HCT116 (cell line): ENCODE results near the gene HMHB1. TPM values are rescaled to one million over a fixed set of nuclear protein-coding genes. Genes with fewer than 3 reads are reported as not detected.

Source experiments
- ATAC-seq: fragments of 200-7000 bp; cut with Tn5 transposase; 2 replicates; pipeline ENCODE4 v1.9.1; 2020; ENCODE audit warnings: mild to moderate bottlenecking, moderate library complexity
- BruUV-seq: library from RNA; stranded (reverse); fragments of 400-500 nt; replicated peaks from 2 replicates; lab custom pipeline; 2021; lab: Mats Ljungman, UMichigan
- CTCF ChIA-PET: fragments of 300-600 bp; sonication (Branson Sonifier 250); formaldehyde crosslinking; loops from one replicate; lab custom pipeline; 2021; ENCODE audit warnings: antibody characterized with exemption; lab: Charles Lee
- POLR2A ChIA-PET: fragments of 300-600, 350-600 bp; sonication (Branson Sonifier 250); formaldehyde crosslinking; loops from one replicate; lab custom pipeline; 2021; ENCODE audit warnings: antibody characterized with exemption; lab: Charles Lee
- RAD21 ChIA-PET, 2 experiments: fragments of 300-600 bp; sonication (Branson Sonifier 250); formaldehyde crosslinking; loops; one replicate each; lab custom pipeline; 2023; ENCODE audit warnings: low total read pairs in 2 of 2; ENCODE audit not compliant: uncharacterized antibody in 2 of 2, unreplicated experiment in 2 of 2, low non-redundant PET in 1 of 2; lab: Charles Lee
- DNase-seq: peaks from one replicate; pipeline ENCODE4 v3.0.0-alpha.2; 2010; ENCODE audit warnings: low read depth, low spot score
- H2AFZ ChIP-seq: fragments of 200-600 bp; shearing (Covaris generic), sonication (generic); 2 replicates; pipeline ENCODE4 v1.6.1; 2017; ENCODE audit warnings: low read depth, mixed run types, mixed read lengths, antibody characterized with exemption, low read length; ENCODE audit not compliant: poor library complexity, severe bottlenecking
- H3K27ac ChIP-seq: 2 replicates; pipeline ENCODE4 v1.5.1; 2012; ENCODE audit warnings: low read depth, low read length
- H3K27me3 ChIP-seq: fragments of 200-600 bp; sonication (generic); 2 replicates; pipeline ENCODE4 v1.6.1; 2016; ENCODE audit warnings: mixed run types, low read length, mixed read lengths; ENCODE audit not compliant: insufficient read depth
- H3K36me3 ChIP-seq, 2 experiments: fragments of 200-500 bp in 1 of 2; fragments of 200-600 bp in 1 of 2; sonication (Bioruptor generic) in 1 of 2; sonication (generic) in 1 of 2; 2 replicates each; pipeline versions ENCODE4 v1.5.1 to v1.6.1; 2014 to 2016; ENCODE audit warnings: low read length in 2 of 2, inconsistent platforms in 1 of 2, mixed read lengths in 1 of 2, mixed run types in 1 of 2; ENCODE audit not compliant: insufficient read depth in 2 of 2, control insufficient read depth in 1 of 2
- H3K4me1 ChIP-seq, 2 experiments: fragments of 200-600 bp in 1 of 2; sonication (generic) in 1 of 2; 2 replicates each; pipeline versions ENCODE4 v1.5.1 to v1.6.1; 2012 to 2017; ENCODE audit warnings: low read length in 2 of 2, inconsistent platforms in 1 of 2, mild to moderate bottlenecking in 1 of 2, mixed read lengths in 1 of 2, mixed run types in 1 of 2, moderate library complexity in 1 of 2; ENCODE audit not compliant: insufficient read depth in 2 of 2, control insufficient read depth in 1 of 2
- H3K4me2 ChIP-seq: fragments of 200-600 bp; sonication (generic); 2 replicates; pipeline ENCODE4 v1.6.1; 2017; ENCODE audit warnings: mixed run types, low read length, mixed read lengths
- H3K4me3 ChIP-seq, 2 experiments: fragments of 200-600 bp in 1 of 2; sonication (generic) in 1 of 2; replicated peaks in 1 of 2; 2 replicates each; pipeline ENCODE4 v1.5.1; 2011 to 2016; ENCODE audit warnings: low read length in 2 of 2, control low read depth in 1 of 2, low read depth in 1 of 2, mild to moderate bottlenecking in 1 of 2, mixed read lengths in 1 of 2, mixed run types in 1 of 2
- H3K79me2 ChIP-seq: fragments of 200-600 bp; sonication (generic); 2 replicates; pipeline ENCODE4 v1.6.1; 2017; ENCODE audit warnings: mild to moderate bottlenecking, mixed run types, low read length, moderate library complexity, mixed read lengths; ENCODE audit not compliant: insufficient read depth
- H3K9ac ChIP-seq: fragments of 200-600 bp; sonication (generic); 2 replicates; pipeline ENCODE4 v1.6.1; 2016; ENCODE audit warnings: low read length, mixed read lengths
- H3K9me2 ChIP-seq: fragments of 200-600 bp; sonication (generic), shearing (Covaris generic); 2 replicates; pipeline ENCODE4 v1.6.1; 2017; ENCODE audit warnings: mixed run types, mild to moderate bottlenecking, moderate library complexity; ENCODE audit not compliant: insufficient read depth
- H3K9me3 ChIP-seq, 2 experiments: fragments of 200-500 bp in 1 of 2; fragments of 200-600 bp in 1 of 2; sonication (Bioruptor generic) in 1 of 2; sonication (generic) in 1 of 2; 2 replicates each; pipeline ENCODE4 v1.6.1; 2014 to 2017; ENCODE audit warnings: low read length in 2 of 2, mixed read lengths in 2 of 2, inconsistent platforms in 1 of 2, low read depth in 1 of 2, mild to moderate bottlenecking in 1 of 2, mixed run types in 1 of 2, moderate library complexity in 1 of 2; ENCODE audit not compliant: control insufficient read depth in 1 of 2, insufficient read depth in 1 of 2
- H4K20me1 ChIP-seq: fragments of 200-600 bp; sonication (generic), shearing (Covaris generic); 2 replicates; pipeline ENCODE4 v1.6.1; 2017; ENCODE audit warnings: mixed run types, mild to moderate bottlenecking, moderate library complexity; ENCODE audit not compliant: insufficient read depth
- ATF3 ChIP-seq: IDR thresholded peaks from 2 replicates; pipeline ENCODE4 v1.6.1; 2012
- CBX3 ChIP-seq: IDR thresholded peaks from 2 replicates; pipeline ENCODE4 v1.6.1; 2012; ENCODE audit warnings: low read depth
- CEBPB ChIP-seq: IDR thresholded peaks from 2 replicates; pipeline ENCODE4 v1.6.1; 2012; ENCODE audit warnings: low read depth
- CTCF ChIP-seq, 3 experiments: fragments of 200-600 bp in 1 of 3; sonication (generic) in 1 of 3; IDR thresholded peaks in 2 of 3; conservative IDR thresholded peaks in 1 of 3; 2 replicates each; pipeline ENCODE4 v1.5.1; 2012 to 2017; ENCODE audit warnings: low read depth in 2 of 3, low read length in 2 of 3, antibody characterized with exemption in 1 of 3, borderline replicate concordance in 1 of 3, control low read depth in 1 of 3, mild to moderate bottlenecking in 1 of 3, mixed read lengths in 1 of 3, mixed run types in 1 of 3, moderate library complexity in 1 of 3; ENCODE audit not compliant: insufficient read depth in 1 of 3
- ELF1 ChIP-seq: IDR thresholded peaks from 2 replicates; pipeline ENCODE4 v1.6.1; 2012; ENCODE audit warnings: low read depth, borderline replicate concordance
- EZH2 ChIP-seq: fragments of 200-600 bp; sonication (generic); IDR thresholded peaks from 2 replicates; pipeline ENCODE4 v1.6.1; 2017; ENCODE audit warnings: antibody characterized with exemption, mixed run types
- FOSL1 ChIP-seq: IDR thresholded peaks from 2 replicates; pipeline ENCODE4 v1.6.1; 2012; ENCODE audit warnings: low read depth
- JUND ChIP-seq: IDR thresholded peaks from 2 replicates; pipeline ENCODE4 v1.6.1; 2012
- POLR2AphosphoS5 ChIP-seq: IDR thresholded peaks from 2 replicates; pipeline ENCODE4 v1.6.1; 2011; ENCODE audit warnings: mild to moderate bottlenecking, low read depth, low read length, moderate library complexity
- RAD21 ChIP-seq: IDR thresholded peaks from 2 replicates; pipeline ENCODE4 v1.6.1; 2012; ENCODE audit warnings: low read depth, mild to moderate bottlenecking
- REST ChIP-seq: IDR thresholded peaks from 2 replicates; pipeline ENCODE4 v1.6.1; 2012; ENCODE audit warnings: low read depth
- SP1 ChIP-seq: IDR thresholded peaks from 2 replicates; pipeline ENCODE4 v1.6.1; 2012; ENCODE audit warnings: low read depth
- TCF7L2 ChIP-seq: IDR thresholded peaks from 2 replicates; pipeline ENCODE4 v1.7.0; 2011; ENCODE audit warnings: borderline replicate concordance, inconsistent platforms; ENCODE audit not compliant: insufficient read depth, insufficient read length; ENCODE audit errors: extremely low read depth
- ZNF274 ChIP-seq: fragments of 200-500 bp; sonication (Bioruptor generic); IDR thresholded peaks from 2 replicates; pipeline ENCODE4 v1.6.1; 2014; ENCODE audit warnings: mild to moderate bottlenecking, low read depth, low read length, inconsistent platforms
- intact Hi-C: fragments of 100-400 bp; cut with micrococcal nuclease; formaldehyde crosslinking; loops from 2 replicates; pipeline ENCODE4 v1.10.0; 2022
- total RNA-seq: library from RNA; stranded (reverse); gene quantifications from one replicate; pipeline ENCODE4 v1.2.1, GENCODE V29; 2021; ENCODE audit not compliant: unreplicated experiment
- TF ChIP-seq, protein P1 (sequence below): IDR thresholded peaks from 2 replicates; pipeline ENCODE4 v1.6.1; 2011; ENCODE audit warnings: mild to moderate bottlenecking, low read length, moderate library complexity; ENCODE audit not compliant: insufficient replicate concordance; ENCODE audit errors: extremely low read depth
- TF ChIP-seq, protein P2 (sequence below): IDR thresholded peaks from 2 replicates; pipeline ENCODE4 v1.6.1; 2012

The HMHB1 gene
- total RNA-seq, 1 experiment from 2014 or later = not detected

- TF ChIP-seq, protein P1, sequence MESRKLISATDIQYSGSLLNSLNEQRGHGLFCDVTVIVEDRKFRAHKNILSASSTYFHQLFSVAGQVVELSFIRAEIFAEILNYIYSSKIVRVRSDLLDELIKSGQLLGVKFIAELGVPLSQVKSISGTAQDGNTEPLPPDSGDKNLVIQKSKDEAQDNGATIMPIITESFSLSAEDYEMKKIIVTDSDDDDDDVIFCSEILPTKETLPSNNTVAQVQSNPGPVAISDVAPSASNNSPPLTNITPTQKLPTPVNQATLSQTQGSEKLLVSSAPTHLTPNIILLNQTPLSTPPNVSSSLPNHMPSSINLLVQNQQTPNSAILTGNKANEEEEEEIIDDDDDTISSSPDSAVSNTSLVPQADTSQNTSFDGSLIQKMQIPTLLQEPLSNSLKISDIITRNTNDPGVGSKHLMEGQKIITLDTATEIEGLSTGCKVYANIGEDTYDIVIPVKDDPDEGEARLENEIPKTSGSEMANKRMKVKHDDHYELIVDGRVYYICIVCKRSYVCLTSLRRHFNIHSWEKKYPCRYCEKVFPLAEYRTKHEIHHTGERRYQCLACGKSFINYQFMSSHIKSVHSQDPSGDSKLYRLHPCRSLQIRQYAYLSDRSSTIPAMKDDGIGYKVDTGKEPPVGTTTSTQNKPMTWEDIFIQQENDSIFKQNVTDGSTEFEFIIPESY = no peak
- no peak for TF ChIP-seq CEBPB
- no peak for TF ChIP-seq FOSL1
- TF ChIP-seq, protein P2, sequence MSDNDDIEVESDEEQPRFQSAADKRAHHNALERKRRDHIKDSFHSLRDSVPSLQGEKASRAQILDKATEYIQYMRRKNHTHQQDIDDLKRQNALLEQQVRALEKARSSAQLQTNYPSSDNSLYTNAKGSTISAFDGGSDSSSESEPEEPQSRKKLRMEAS = no peak
Measured at GRCh38 chr5:143841446-143841845, 29.5 kb downstream of the HMHB1 start (continued).

GRCh38 chr5:143842920-143843319 lies 31.0 kb downstream of the HMHB1 start:
- Histone ChIP-seq H3K4me1 (no peaks in the 10 kb centered on the region), H3K4me3 (no peak overlapping the region), H3K27me3 (no peaks in the 10 kb centered on the region), H3K4me2 (no peak overlapping the region), H3K79me2 (no peaks in the 10 kb centered on the region), H4K20me1 (no peaks in the 10 kb centered on the region), H2AFZ (no peak overlapping the region), H3K36me3 (no peaks in the 10 kb centered on the region), H3K9ac (no peak overlapping the region), H3K9me2 (no peaks in the 10 kb centered on the region; the same call in 1 of the 2 replicates), H3K27ac (no peak overlapping the region), H3K9me3 (no peaks in the 10 kb centered on the region)
- ChIA-PET CTCF (no interaction called here), POLR2A (no interaction called here), RAD21 (no interaction called here)
- TF ChIP-seq SP1 (no peak), CBX3 (no peak), POLR2AphosphoS5 (no peak), FOSL1 (no peak), REST (no peak), ELF1 (no peak), EZH2 (no peak), TCF7L2 (no peak), JUND (no peak), ZNF274 (no peak), RAD21 (no peak), ATF3 (no peak), CTCF (IDR thresholded peaks at IDR 0.05 in 2 of 3, conservative IDR thresholded peaks at IDR 0.05 in 1 of 3; ENCODE audit: borderline replicate concordance in 1 of 3, insufficient read depth in 1 of 3, low read depth in 2 of 3, low read length in 2 of 3) (no peak)
- ATAC-seq (no peak), DNase-seq (no peak)
- intact Hi-C loops = no loop called here
- BruUV-seq = no TSS peak
